Gastroesophageal sphincter (tissue), 4 donors: ENCODE measurements around the gene CTBP1. TPM values are rescaled to one million over a fixed set of nuclear protein-coding genes. Genes with fewer than 3 reads are reported as not detected.
A peak's percentile ranks its signal among the peaks of the same experiment; 100 is the strongest.

Source experiments
- ATAC-seq: fragments of 150-250 bp; one replicate; pipeline ENCODE4 v1.9.1; 2016; ENCODE audit warnings: mild to moderate bottlenecking, moderate library complexity
- H3K27ac ChIP-seq, 4 donors: fragments of 200-600 bp; sonication (generic) in 3 of 4; 1 replicate in 3 of 4; 2 replicates in 1 of 4; pipeline ENCODE4 v1.5.1; 2016 to 2019
- H3K27me3 ChIP-seq: fragments of 200-600 bp; sonication (generic); one replicate; pipeline ENCODE4 v1.5.1; 2019
- H3K36me3 ChIP-seq, 2 donors: fragments of 200-600 bp; sonication (generic); one replicate each; pipeline ENCODE4 v1.5.1; 2019; ENCODE audit warnings: control low read depth in 1 of 2
- H3K4me1 ChIP-seq, 3 donors: fragments of 200-600 bp; sonication (generic); 1 replicate in 2 of 3; 2 replicates in 1 of 3; pipeline ENCODE4 v1.5.1; 2016 to 2019; ENCODE audit warnings: control low read depth in 2 of 3
- H3K4me3 ChIP-seq, 2 donors: fragments of 200-600 bp; sonication (generic); one replicate each; pipeline ENCODE4 v1.5.1; 2019; ENCODE audit warnings: mild to moderate bottlenecking in 1 of 2, moderate library complexity in 1 of 2
- H3K9me3 ChIP-seq, 3 donors: fragments of 200-600 bp; sonication (generic); one replicate each; pipeline ENCODE4 v1.5.1; 2017 to 2019; ENCODE audit warnings: control low read depth in 2 of 3
- EP300 ChIP-seq: sonication (generic); formaldehyde crosslinking; IDR thresholded peaks from one replicate; pipeline ENCODE4 v1.6.1; 2017; ENCODE audit warnings: antibody characterized with exemption, mild to moderate bottlenecking
- POLR2A ChIP-seq, 2 donors: fragments of 450-650 bp; IDR thresholded peaks; one replicate each; pipeline ENCODE4 v1.6.1; 2017; ENCODE audit warnings: antibody characterized with exemption in 2 of 2, mild to moderate bottlenecking in 2 of 2, moderate library complexity in 1 of 2
- POLR2AphosphoS5 ChIP-seq: sonication (generic); formaldehyde crosslinking; IDR thresholded peaks from one replicate; pipeline ENCODE4 v1.6.1; 2017; ENCODE audit warnings: antibody characterized with exemption
- WGBS, 2 donors: methylation state at CpG; one replicate each; pipeline ENCODE4 v1.1.5; 2018; ENCODE audit warnings: low coverage in 1 of 2; 5-methylcytosine and 5-hydroxymethylcytosine counted together
- total RNA-seq, 4 donors: library from RNA; depleted of rRNA; stranded (reverse); fragments of >200 nt; gene quantifications; one replicate each; pipeline ENCODE4 v1.1.0, GENCODE V29; 2016
- TF ChIP-seq, protein P1 (sequence below), 4 experiments: fragments of 200-600 bp in 2 of 4; fragments of 450-650 bp in 2 of 4; sonication (generic) in 1 of 4; IDR thresholded peaks; one replicate each; pipeline ENCODE4 v1.5.1; 2017 to 2019; ENCODE audit warnings: antibody characterized with exemption in 4 of 4, mild to moderate bottlenecking in 2 of 4, moderate library complexity in 2 of 4

The CTBP1 gene
- total RNA-seq, 4 donors from 2014 or later, result 126 to 271 (median 164) TPM

DNA sequence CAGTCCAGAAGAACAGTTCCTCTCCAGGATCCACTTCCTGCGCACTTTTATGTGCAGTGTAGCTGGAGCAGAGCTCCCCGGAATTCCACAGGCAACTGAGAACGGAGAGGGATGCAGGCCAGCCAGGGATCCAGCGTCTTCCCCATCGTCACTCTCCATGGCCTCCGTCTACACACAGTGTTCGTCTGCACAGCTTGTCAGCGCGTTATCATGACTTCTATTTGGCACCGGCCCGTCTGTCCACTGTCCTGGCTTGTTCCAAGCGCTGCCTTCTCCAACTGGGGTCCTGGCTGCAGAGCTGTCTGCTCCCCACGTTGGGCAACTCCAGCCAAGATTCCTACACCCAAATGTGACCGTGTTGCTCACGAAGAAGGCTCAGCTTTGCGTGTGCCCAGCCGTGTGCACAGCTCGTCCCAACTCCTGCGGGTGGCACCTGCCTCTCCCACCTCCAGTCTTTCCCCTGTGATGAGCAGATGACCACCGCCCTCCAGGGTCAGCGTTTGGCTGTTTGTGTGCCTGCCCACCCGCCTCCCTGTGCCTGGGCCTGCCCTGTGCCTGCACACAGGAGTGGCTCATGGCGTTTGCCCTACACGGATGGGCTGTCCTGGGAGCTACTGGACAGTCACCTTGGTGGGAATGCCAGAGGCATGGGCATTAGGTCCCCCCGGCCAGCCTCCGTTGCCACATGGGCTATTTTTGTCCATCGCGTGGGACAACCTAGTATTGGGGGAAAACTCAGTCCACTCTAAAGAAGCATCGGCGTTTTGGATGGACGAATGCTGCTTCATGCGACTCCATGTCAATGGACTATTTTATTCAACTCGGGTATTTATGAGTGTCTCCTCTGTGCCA, 2.2 kb upstream of the CTBP1 start:
- no peaks in the 10 kb centered on the region for H3K9me3 ChIP-seq
- TF ChIP-seq EP300, result no peak
- TF ChIP-seq, protein P1, sequence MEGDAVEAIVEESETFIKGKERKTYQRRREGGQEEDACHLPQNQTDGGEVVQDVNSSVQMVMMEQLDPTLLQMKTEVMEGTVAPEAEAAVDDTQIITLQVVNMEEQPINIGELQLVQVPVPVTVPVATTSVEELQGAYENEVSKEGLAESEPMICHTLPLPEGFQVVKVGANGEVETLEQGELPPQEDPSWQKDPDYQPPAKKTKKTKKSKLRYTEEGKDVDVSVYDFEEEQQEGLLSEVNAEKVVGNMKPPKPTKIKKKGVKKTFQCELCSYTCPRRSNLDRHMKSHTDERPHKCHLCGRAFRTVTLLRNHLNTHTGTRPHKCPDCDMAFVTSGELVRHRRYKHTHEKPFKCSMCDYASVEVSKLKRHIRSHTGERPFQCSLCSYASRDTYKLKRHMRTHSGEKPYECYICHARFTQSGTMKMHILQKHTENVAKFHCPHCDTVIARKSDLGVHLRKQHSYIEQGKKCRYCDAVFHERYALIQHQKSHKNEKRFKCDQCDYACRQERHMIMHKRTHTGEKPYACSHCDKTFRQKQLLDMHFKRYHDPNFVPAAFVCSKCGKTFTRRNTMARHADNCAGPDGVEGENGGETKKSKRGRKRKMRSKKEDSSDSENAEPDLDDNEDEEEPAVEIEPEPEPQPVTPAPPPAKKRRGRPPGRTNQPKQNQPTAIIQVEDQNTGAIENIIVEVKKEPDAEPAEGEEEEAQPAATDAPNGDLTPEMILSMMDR (IDR thresholded peaks at IDR 0.05), result no peak
- no peak for TF ChIP-seq POLR2A (IDR thresholded peaks at IDR 0.05)
- TF ChIP-seq POLR2AphosphoS5, result no peak
- no peaks in the 10 kb centered on the region for H3K27me3 ChIP-seq
- WGBS, 2 donors, result 98% methylated on average over 8 of the region's 33 CpGs; no CpG with 5 or more reads in 1 of the 2 donors
- no peak overlapping the region for H3K4me3 ChIP-seq
- peaks cover 0 to 11% of the 10 kb centered on the region in 2 donors for H3K36me3 ChIP-seq
- peak overlapping the region in 3 of 4 donors; percentile 98 to 99 (median 98) for H3K27ac ChIP-seq
- ATAC-seq, result no peak
- H3K4me1 ChIP-seq, result peaks cover 9 to 46% (median 27%) of the 10 kb centered on the region in 3 donors

DNA sequence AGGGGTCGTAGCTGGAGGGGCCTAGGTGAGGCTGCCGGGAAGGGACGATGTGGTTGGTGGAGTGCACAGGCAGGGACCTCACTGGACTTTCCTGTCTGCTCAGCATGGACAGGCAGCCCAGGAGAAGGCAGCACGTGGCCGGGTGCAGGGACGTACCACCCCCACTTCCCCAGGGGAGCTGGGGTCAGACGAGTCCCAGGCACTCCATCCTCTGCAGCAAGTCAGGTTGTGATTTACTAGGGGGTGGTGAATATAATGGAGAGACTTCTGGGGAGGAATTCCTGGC, 1.5 kb upstream of the CTBP1 start:
- TF ChIP-seq POLR2A (IDR thresholded peaks at IDR 0.05), result no peak
- Histone ChIP-seq H3K4me3 (peak overlapping the region in 1 of 2 donors; percentile 95), H3K4me1 (peaks cover 9 to 52% (median 34%) of the 10 kb centered on the region in 3 donors), H3K27me3 (no peaks in the 10 kb centered on the region), H3K27ac (peak overlapping the region in 3 of 4 donors; percentile 98 to 99 (median 98)), H3K9me3 (no peaks in the 10 kb centered on the region), H3K36me3 (peaks cover 0 to 11% of the 10 kb centered on the region in 2 donors)
- WGBS, 2 donors, result 100% methylated on average over 3 of the region's 7 CpGs; no CpG with 5 or more reads in 1 of the 2 donors
- ATAC-seq, result no peak

DNA sequence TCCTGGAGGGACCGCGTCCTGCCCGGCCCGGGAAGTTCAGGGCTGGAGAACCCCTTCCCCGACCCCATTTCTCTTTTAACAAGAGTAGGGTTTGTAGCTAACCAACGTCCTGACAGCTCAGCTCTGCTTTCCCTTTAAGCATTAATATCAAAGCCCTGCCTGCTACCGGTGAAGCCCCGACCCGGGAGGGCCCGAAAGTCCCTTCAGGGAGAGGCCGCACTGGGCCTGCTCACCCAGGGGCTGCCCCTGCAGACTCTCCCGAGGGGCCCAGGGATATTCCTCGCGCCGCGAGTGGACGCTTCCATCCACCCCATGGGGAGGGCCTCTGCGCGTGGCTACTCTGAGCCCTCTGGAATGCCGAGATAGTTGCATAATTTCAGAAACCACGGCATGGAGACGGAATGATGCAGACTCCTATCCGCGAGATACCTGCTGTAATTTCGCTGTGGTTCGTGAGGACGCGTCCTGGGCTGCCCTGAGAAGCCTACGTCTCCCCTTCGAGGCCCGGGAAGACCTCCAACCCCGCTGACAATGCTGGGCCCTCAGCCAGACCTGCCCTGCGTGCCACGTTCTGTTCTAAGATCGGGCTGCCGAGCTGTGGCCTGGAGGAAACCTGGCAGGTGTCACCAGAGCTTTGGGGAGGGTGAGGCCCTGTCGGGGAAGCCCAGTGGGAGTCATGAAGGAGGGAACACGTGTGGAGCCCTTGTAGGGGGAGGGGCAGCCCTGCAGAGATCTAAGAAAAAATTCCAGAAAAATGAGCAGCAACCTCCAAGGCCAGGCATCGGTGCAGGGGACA, 999 bp upstream of the CTBP1 start:
- Histone ChIP-seq H3K9me3 (no peaks in the 10 kb centered on the region), H3K27ac (peak overlapping the region; percentile 93 to 99 (median 98)), H3K36me3 (peaks cover 0 to 11% of the 10 kb centered on the region in 2 donors), H3K27me3 (no peaks in the 10 kb centered on the region), H3K4me3 (peak overlapping the region; percentile 78 to 95), H3K4me1 (peaks cover 9 to 58% (median 39%) of the 10 kb centered on the region in 3 donors)
- TF ChIP-seq EP300 (no peak), POLR2A (IDR thresholded peaks at IDR 0.05) (peak in 1 of 2 donors; percentile 28), POLR2AphosphoS5 (peak; percentile 49)
- 62% methylated on average over 5 of the region's 39 CpGs; no CpG with 5 or more reads in 1 of the 2 donors for WGBS, 2 donors
- ATAC-seq, result no peak

DNA sequence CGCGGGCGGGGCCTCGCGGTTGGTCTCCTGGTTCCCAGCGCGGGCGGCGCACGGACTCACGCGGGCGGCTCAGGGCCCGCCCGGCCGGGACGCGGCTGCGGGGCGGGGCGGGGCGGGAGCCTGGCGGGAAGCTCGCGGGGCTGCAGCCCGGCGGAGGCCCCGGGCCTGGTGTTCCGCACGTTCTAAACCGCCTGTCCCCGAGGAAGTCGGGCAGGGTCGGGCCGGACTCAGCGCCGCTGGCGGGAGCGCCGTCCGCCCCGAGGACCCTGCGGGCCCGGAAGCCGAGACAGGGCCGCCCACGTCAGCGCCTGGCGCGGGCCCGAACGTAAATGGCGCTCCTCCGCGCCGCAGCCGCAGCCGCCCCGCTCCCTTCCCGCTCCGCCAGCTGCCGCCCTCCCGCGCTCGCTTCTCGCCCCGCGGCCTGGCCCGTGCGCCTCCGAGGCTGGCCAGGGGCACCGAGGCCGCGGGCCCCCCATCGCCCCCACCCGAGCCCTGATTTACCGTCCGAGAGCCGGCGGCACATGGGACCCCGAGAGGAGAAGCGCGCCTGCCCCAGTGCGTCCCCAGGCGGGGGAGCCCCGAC, 309 bp upstream of the CTBP1 start:
- no peaks in the 10 kb centered on the region for H3K27me3 ChIP-seq
- peak overlapping the region; percentile 78 to 95 for H3K4me3 ChIP-seq
- ATAC-seq, result peak; percentile 88
- peak overlapping the region; percentile 93 to 99 (median 98) for H3K27ac ChIP-seq
- no CpG with 5 or more reads among the region's 86 CpGs for WGBS, 2 donors
- TF ChIP-seq EP300, result no peak
- no peak for TF ChIP-seq POLR2AphosphoS5
- TF ChIP-seq POLR2A (IDR thresholded peaks at IDR 0.05), result peak; percentile 49 to 52
- TF ChIP-seq, protein P1 (IDR thresholded peaks at IDR 0.05), result peak in 1 of 4 experiments; percentile 12
- H3K36me3 ChIP-seq, result peaks cover 0 to 11% of the 10 kb centered on the region in 2 donors
- H3K4me1 ChIP-seq, result peaks cover 9 to 65% (median 46%) of the 10 kb centered on the region in 3 donors
- H3K9me3 ChIP-seq, result no peaks in the 10 kb centered on the region

DNA sequence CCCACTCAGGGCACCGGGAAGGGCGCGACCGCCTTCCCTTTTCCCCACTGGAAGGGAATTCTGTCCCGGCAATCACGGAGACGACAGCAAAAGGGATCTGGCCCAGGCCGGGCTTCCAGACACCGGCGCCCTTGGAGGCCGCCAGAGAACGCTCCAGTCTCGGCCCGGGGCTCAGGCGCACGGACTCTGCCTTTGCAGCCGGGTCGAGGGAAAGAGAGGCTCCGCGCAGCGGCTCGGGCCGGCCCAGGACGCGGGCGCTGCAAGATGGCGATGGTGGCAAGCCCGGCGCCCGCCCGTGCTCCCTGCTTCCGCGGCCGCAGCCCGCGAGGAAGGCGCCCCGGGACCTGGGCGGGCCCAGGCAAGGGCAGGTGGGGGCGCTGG, 1.1 kb downstream of the CTBP1 start:
- Histone ChIP-seq H3K36me3 (peaks cover 0 to 11% of the 10 kb centered on the region in 2 donors), H3K4me3 (peak overlapping the region; percentile 59 to 95), H3K9me3 (no peaks in the 10 kb centered on the region), H3K27me3 (no peaks in the 10 kb centered on the region), H3K27ac (peak overlapping the region; percentile 76 to 99 (median 98)), H3K4me1 (peaks cover 9 to 79% (median 58%) of the 10 kb centered on the region in 3 donors)
- WGBS, 2 donors, result no CpG with 5 or more reads among the region's 40 CpGs
- no peak for ATAC-seq
- TF ChIP-seq EP300, result no peak
